Measurements from ENCODE around the gene ASPHD2. TPM values are rescaled to one million over a fixed set of nuclear protein-coding genes. Genes with fewer than 3 reads are reported as not detected.

ASPHD2 gene
- total and polyA plus RNA-seq, 4 donors = 3.7 to 12.8 (median 10.0) TPM

GRCh38 chr22:26452236-26453016, 23.4 kb downstream of the ASPHD2 start:
- Histone ChIP-seq H3K27ac (ENCODE audit: low read depth, low read length) (no peak overlapping the region), H3K9me3 (ENCODE audit: control insufficient read depth, insufficient read depth, low read length) (no peaks in the 10 kb centered on the region), H3K27me3 (ENCODE audit: control insufficient read depth, insufficient read depth, low read length) (no peaks in the 10 kb centered on the region), H3K4me1 (ENCODE audit: control insufficient read depth, insufficient read depth, low read length) (no peaks in the 10 kb centered on the region), H3K4me3 (ENCODE audit: low read depth, low read length) (no peak overlapping the region), H3K36me3 (ENCODE audit: control insufficient read depth, insufficient read depth, low read length) (peaks cover 63% of the 10 kb centered on the region)
- WGBS (ENCODE audit: insufficient coverage) = 95% methylated on average over 20 of the region's 23 CpGs
- no peak for DNase-seq (ENCODE audit: low read depth in 4 of 6, low spot score in 6 of 6)

GRCh38 chr22:26453216-26453615, 24.2 kb downstream of the ASPHD2 start:
- 91% methylated on average over 9 of the region's 9 CpGs for WGBS (ENCODE audit: insufficient coverage)
- no peaks in the 10 kb centered on the region for H3K27me3 ChIP-seq (ENCODE audit: control insufficient read depth, insufficient read depth, low read length)
- no peak overlapping the region for H3K27ac ChIP-seq (ENCODE audit: low read depth, low read length)

GRCh38 chr22:26453812-26454500, 24.9 kb downstream of the ASPHD2 start:
- Histone ChIP-seq H3K27ac (ENCODE audit: low read depth, low read length) (no peak overlapping the region), H3K27me3 (ENCODE audit: control insufficient read depth, insufficient read depth, low read length) (no peaks in the 10 kb centered on the region), H3K4me1 (ENCODE audit: control insufficient read depth, insufficient read depth, low read length) (no peaks in the 10 kb centered on the region), H3K9me3 (ENCODE audit: control insufficient read depth, insufficient read depth, low read length) (no peaks in the 10 kb centered on the region), H3K4me3 (ENCODE audit: low read depth, low read length) (no peak overlapping the region), H3K36me3 (ENCODE audit: control insufficient read depth, insufficient read depth, low read length) (peaks cover 72% of the 10 kb centered on the region)
- DNase-seq (ENCODE audit: low read depth in 4 of 6, low spot score in 6 of 6) = no peak
- WGBS (ENCODE audit: insufficient coverage) = 88% methylated on average over 4 of the region's 5 CpGs

More at GRCh38 chr22:26453216-26453615, 24.2 kb downstream of the ASPHD2 start:
- no peaks in the 10 kb centered on the region for H3K4me1 ChIP-seq (ENCODE audit: control insufficient read depth, insufficient read depth, low read length)
- H3K36me3 ChIP-seq (ENCODE audit: control insufficient read depth, insufficient read depth, low read length) = peaks cover 71% of the 10 kb centered on the region
- no peak overlapping the region for H3K4me3 ChIP-seq (ENCODE audit: low read depth, low read length)
- DNase-seq (ENCODE audit: low read depth in 4 of 6, low spot score in 6 of 6) = no peak
- H3K9me3 ChIP-seq (ENCODE audit: control insufficient read depth, insufficient read depth, low read length) = no peaks in the 10 kb centered on the region

GRCh38 chr22:26457661-26458272, 28.7 kb downstream of the ASPHD2 start:
- no peak for DNase-seq (ENCODE audit: low read depth in 4 of 6, low spot score in 6 of 6)
- no peak overlapping the region for H3K27ac ChIP-seq (ENCODE audit: low read depth, low read length)
- H3K4me1 ChIP-seq (ENCODE audit: control insufficient read depth, insufficient read depth, low read length) = peaks cover 10% of the 10 kb centered on the region
- H3K9me3 ChIP-seq (ENCODE audit: control insufficient read depth, insufficient read depth, low read length) = no peaks in the 10 kb centered on the region
- H3K4me3 ChIP-seq (ENCODE audit: low read depth, low read length) = no peak overlapping the region
- H3K36me3 ChIP-seq (ENCODE audit: control insufficient read depth, insufficient read depth, low read length) = peaks cover 44% of the 10 kb centered on the region
- WGBS (ENCODE audit: insufficient coverage) = 97% methylated on average over 25 of the region's 26 CpGs
- no peaks in the 10 kb centered on the region for H3K27me3 ChIP-seq (ENCODE audit: control insufficient read depth, insufficient read depth, low read length)

GRCh38 chr22:26460202-26460601, 31.1 kb downstream of the ASPHD2 start:
- Histone ChIP-seq H3K36me3 (ENCODE audit: control insufficient read depth, insufficient read depth, low read length) (peaks cover 45% of the 10 kb centered on the region), H3K27ac (ENCODE audit: low read depth, low read length) (no peak overlapping the region), H3K9me3 (ENCODE audit: control insufficient read depth, insufficient read depth, low read length) (no peaks in the 10 kb centered on the region), H3K27me3 (ENCODE audit: control insufficient read depth, insufficient read depth, low read length) (no peaks in the 10 kb centered on the region), H3K4me1 (ENCODE audit: control insufficient read depth, insufficient read depth, low read length) (peaks cover 25% of the 10 kb centered on the region), H3K4me3 (ENCODE audit: low read depth, low read length) (no peak overlapping the region)
- DNase-seq (ENCODE audit: low read depth in 4 of 6, low spot score in 6 of 6) = no peak
- 56% methylated on average over 1 of the region's 6 CpGs for WGBS (ENCODE audit: insufficient coverage)

GRCh38 chr22:26461188-26461810, 32.2 kb downstream of the ASPHD2 start:
- Histone ChIP-seq H3K36me3 (ENCODE audit: control insufficient read depth, insufficient read depth, low read length) (peaks cover 49% of the 10 kb centered on the region), H3K9me3 (ENCODE audit: control insufficient read depth, insufficient read depth, low read length) (no peaks in the 10 kb centered on the region), H3K27ac (ENCODE audit: low read depth, low read length) (no peak overlapping the region), H3K4me3 (ENCODE audit: low read depth, low read length) (no peak overlapping the region), H3K27me3 (ENCODE audit: control insufficient read depth, insufficient read depth, low read length) (no peaks in the 10 kb centered on the region), H3K4me1 (ENCODE audit: control insufficient read depth, insufficient read depth, low read length) (peaks cover 25% of the 10 kb centered on the region)
- 22% methylated on average over 1 of the region's 3 CpGs for WGBS (ENCODE audit: insufficient coverage)
- peak in 3 of 6 donors; percentile 22 to 86 (median 74) for DNase-seq (ENCODE audit: low read depth in 4 of 6, low spot score in 6 of 6)

- Histone ChIP-seq H3K36me3 (ENCODE audit: control insufficient read depth, insufficient read depth, low read length) (peaks cover 46% of the 10 kb centered on the region), H3K4me1 (ENCODE audit: control insufficient read depth, insufficient read depth, low read length) (peaks cover 25% of the 10 kb centered on the region), H3K4me3 (ENCODE audit: low read depth, low read length) (no peak overlapping the region), H3K27ac (ENCODE audit: low read depth, low read length) (no peak overlapping the region), H3K9me3 (ENCODE audit: control insufficient read depth, insufficient read depth, low read length) (no peaks in the 10 kb centered on the region), H3K27me3 (ENCODE audit: control insufficient read depth, insufficient read depth, low read length) (no peaks in the 10 kb centered on the region)
- no peak for DNase-seq (ENCODE audit: low read depth in 4 of 6, low spot score in 6 of 6)
- 78% methylated on average over 3 of the region's 5 CpGs for WGBS (ENCODE audit: insufficient coverage)
Observed at GRCh38 chr22:26462051-26462450, 33.0 kb downstream of the ASPHD2 start.

GRCh38 chr22:26462641-26463040, 33.6 kb downstream of the ASPHD2 start:
- Histone ChIP-seq H3K36me3 (ENCODE audit: control insufficient read depth, insufficient read depth, low read length) (peaks cover 40% of the 10 kb centered on the region), H3K9me3 (ENCODE audit: control insufficient read depth, insufficient read depth, low read length) (no peaks in the 10 kb centered on the region), H3K27me3 (ENCODE audit: control insufficient read depth, insufficient read depth, low read length) (no peaks in the 10 kb centered on the region), H3K4me3 (ENCODE audit: low read depth, low read length) (no peak overlapping the region), H3K4me1 (ENCODE audit: control insufficient read depth, insufficient read depth, low read length) (peaks cover 25% of the 10 kb centered on the region), H3K27ac (ENCODE audit: low read depth, low read length) (no peak overlapping the region)
- peak in 3 of 6 donors; percentile 35 to 96 (median 52) for DNase-seq (ENCODE audit: low read depth in 4 of 6, low spot score in 6 of 6)
- WGBS (ENCODE audit: insufficient coverage) = 33% methylated on average over 1 of the region's 3 CpGs

GRCh38 chr22:26463101-26463661, 34.1 kb downstream of the ASPHD2 start:
- H3K27ac ChIP-seq (ENCODE audit: low read depth, low read length) = peak overlapping the region; percentile 40
- H3K36me3 ChIP-seq (ENCODE audit: control insufficient read depth, insufficient read depth, low read length) = peaks cover 40% of the 10 kb centered on the region
- peak in 3 of 6 donors; percentile 57 to 96 (median 63) for DNase-seq (ENCODE audit: low read depth in 4 of 6, low spot score in 6 of 6)
- H3K9me3 ChIP-seq (ENCODE audit: control insufficient read depth, insufficient read depth, low read length) = no peaks in the 10 kb centered on the region
- WGBS (ENCODE audit: insufficient coverage) = 27% methylated on average over 10 of the region's 10 CpGs
- H3K4me1 ChIP-seq (ENCODE audit: control insufficient read depth, insufficient read depth, low read length) = peaks cover 25% of the 10 kb centered on the region
- H3K27me3 ChIP-seq (ENCODE audit: control insufficient read depth, insufficient read depth, low read length) = no peaks in the 10 kb centered on the region
- H3K4me3 ChIP-seq (ENCODE audit: low read depth, low read length) = no peak overlapping the region

Data from spinal cord (tissue), 10 donors.